Activated CD4-positive, alpha-beta memory T cell treated with anti-CD3 and anti-CD28 coated beads, Interleukin-2, amount 10 ng/mL, durations not matched to agents 7 days and 5 days (primary cell): ENCODE data around the gene TRAF7. TPM values are rescaled to one million over a fixed set of nuclear protein-coding genes. Genes with fewer than 3 reads are reported as not detected.

Experiments used
- CTCF ChIA-PET: fragments of 350-600 bp; sonication (Branson Sonifier 250); formaldehyde crosslinking; loops from one replicate; lab custom pipeline; 2021; ENCODE audit warnings: antibody characterized with exemption, inconsistent platforms; lab: Charles Lee
- POLR2A ChIA-PET: fragments of 350-600 bp; sonication (Branson Sonifier 250); formaldehyde crosslinking; loops from one replicate; lab custom pipeline; 2021; ENCODE audit warnings: antibody characterized with exemption; lab: Charles Lee
- DNase-seq: peaks from one replicate; pipeline ENCODE4 v3.0.0-alpha.2; 2020
- H3K27ac Mint-ChIP-seq: one replicate; pipeline ENCODE4 v1.8.0; 2021; ENCODE audit warnings: mild to moderate bottlenecking, mixed read lengths
- H3K27me3 Mint-ChIP-seq: one replicate; pipeline ENCODE4 v1.8.0; 2021; ENCODE audit warnings: mixed read lengths
- H3K36me3 Mint-ChIP-seq: one replicate; pipeline ENCODE4 v1.8.0; 2021; ENCODE audit warnings: low read depth, mixed read lengths
- H3K4me1 Mint-ChIP-seq: one replicate; pipeline ENCODE4 v1.8.0; 2021; ENCODE audit warnings: mixed read lengths
- H3K4me3 Mint-ChIP-seq: one replicate; pipeline ENCODE4 v1.8.0; 2021; ENCODE audit warnings: mild to moderate bottlenecking, mixed read lengths
- H3K9me3 Mint-ChIP-seq: one replicate; pipeline ENCODE4 v1.8.0; 2021; ENCODE audit warnings: mixed read lengths
- total RNA-seq, 2 experiments: library from RNA; stranded (reverse); gene quantifications; one replicate each; pipeline ENCODE4 v1.2.3, GENCODE V29; 2021

Gene TRAF7
- total RNA-seq, 2 experiments from 2014 or later, result 57.3 to 60.3 TPM

DNA sequence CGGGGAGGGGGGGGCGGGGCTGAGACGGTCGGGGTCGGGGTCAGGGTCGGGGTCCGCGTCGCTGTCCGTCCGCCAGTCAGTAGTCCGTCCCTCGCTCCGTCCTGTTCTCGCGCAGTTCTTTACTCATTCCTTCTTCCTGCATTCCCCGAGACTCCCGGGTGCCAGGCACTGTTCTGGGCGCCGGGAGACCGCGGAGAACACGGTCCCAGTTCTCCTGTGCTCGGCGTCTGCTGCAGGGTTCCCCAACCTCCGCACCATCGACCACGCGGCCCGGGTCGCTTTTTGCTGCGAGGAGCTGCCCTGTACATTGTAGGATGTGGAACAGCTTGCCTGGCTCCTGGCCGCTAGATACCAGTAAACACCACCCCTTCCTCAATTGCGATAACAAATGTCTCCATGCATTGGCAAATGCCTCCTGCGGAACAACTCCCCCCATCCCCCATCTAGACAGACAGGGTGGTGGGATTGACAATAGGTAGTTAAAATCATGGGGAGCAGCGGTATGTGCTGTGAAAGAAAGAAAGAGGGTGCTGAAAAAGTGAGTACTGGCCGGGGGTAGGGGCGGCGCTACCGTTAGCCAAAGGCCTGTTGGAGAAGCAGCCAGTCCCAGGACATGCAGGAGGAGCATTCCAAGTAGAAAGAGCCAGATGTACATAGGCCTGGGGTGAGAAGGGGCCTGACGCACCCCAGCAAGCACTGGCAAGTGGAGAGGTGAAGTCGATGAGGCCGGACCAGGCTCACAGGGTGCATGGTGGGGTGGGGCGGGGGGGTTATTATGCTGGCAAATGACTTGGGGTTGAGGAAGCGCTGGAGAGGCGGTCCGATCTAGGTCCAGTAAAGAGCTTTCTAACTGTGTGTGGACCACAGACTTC, 631 bp downstream of the TRAF7 start:
- DNase-seq, result peak; percentile 29
- peak overlapping the region; percentile 89 for H3K27ac Mint-ChIP-seq
- H3K36me3 Mint-ChIP-seq, result peaks cover 30% of the 10 kb centered on the region
- H3K4me3 Mint-ChIP-seq, result peak overlapping the region; percentile 95
- peaks cover 50% of the 10 kb centered on the region for H3K4me1 Mint-ChIP-seq
- no peaks in the 10 kb centered on the region for H3K27me3 Mint-ChIP-seq
- POLR2A ChIA-PET, result interaction anchor here (0.6 to 5.0 kb wide), 36 partner anchors 10 to 736 kb away, joined by 3 to 38 read pairs (median 7); partner anchors contain the start of genes ECI1, GFER, JPT2 and MLST8
- H3K9me3 Mint-ChIP-seq, result no peaks in the 10 kb centered on the region
- CTCF ChIA-PET, result interaction anchor here (0.9 to 4.0 kb wide), 13 partner anchors 10 to 451 kb away, joined by 3 to 56 read pairs (median 5); partner anchors contain the start of genes ECI1, NTHL1, PGP and TSC2

DNA sequence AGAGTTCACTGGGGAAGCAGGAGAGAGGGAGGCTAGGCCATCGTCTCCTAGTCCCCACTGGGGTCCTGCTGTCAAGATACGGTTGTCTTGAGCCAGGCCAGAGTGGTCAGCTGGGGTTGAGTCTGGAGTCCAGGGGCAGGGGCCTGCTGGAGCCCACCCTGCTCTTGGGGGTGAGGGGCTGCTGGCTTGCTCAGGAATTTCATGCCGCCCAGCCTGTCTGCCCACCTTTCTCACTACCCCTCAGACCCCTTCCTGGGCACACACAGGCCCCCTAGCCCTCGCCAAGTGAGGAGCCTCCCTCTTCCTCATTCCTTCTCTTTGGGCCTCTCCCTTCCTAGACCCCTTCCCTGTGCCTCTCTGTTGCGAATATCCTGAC, 1.3 kb downstream of the TRAF7 start:
- POLR2A ChIA-PET, result interaction anchor here (5.0 kb wide), 1 partner anchor 192 kb away, joined by 33 read pairs; the partner anchor contains the start of genes RNF151 and RPS2
- Mint-ChIP-seq H3K4me1 (peaks cover 44% of the 10 kb centered on the region), H3K27ac (peak overlapping the region; percentile 65), H3K4me3 (peak overlapping the region; percentile 95), H3K36me3 (peaks cover 25% of the 10 kb centered on the region), H3K9me3 (no peaks in the 10 kb centered on the region), H3K27me3 (no peaks in the 10 kb centered on the region)
- CTCF ChIA-PET, result interaction anchor here (1.0 kb wide), 1 partner anchor 16 kb away, joined by 4 read pairs; no protein-coding TSS in a partner anchor
- DNase-seq, result no peak

DNA sequence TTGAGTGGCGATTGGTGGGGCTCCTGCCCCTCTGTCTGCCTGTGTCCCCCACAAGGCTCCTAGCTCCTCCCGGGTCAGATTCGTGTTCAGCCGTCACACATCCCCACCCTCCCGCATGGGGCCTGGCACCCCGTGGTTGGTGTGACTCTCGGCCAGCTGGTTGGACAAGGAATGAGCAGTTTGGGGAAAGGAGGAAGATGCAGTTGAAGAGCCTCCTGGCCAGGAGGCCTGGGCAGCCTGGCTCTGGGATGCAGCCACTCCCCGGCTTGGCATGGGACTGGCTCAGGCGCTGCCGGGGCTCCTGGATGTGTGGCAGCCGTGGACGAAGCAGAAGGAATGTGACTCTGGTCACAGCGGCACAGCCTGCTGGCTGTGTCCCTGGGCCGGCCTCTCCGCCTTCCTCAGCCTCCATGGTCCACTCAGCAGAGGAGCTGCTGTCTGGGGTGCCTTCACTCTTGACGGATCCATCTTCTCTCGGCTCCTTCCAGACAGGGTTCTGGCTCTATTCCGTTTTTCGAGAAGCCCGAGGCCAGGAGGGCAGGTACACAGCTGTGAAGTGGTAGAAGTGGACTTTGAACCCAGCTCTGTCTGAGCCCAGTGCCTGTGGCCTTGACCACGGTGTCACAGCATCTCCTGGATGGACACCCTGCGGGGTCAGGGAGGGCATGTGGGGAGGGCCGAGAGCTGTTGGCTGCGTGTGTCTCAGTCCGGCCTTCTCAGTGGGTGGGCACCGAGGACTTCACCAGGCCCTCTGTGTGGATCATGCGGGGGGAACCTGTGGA, 2.1 kb downstream of the TRAF7 start:
- Mint-ChIP-seq H3K36me3 (peaks cover 27% of the 10 kb centered on the region), H3K9me3 (no peaks in the 10 kb centered on the region), H3K27me3 (no peaks in the 10 kb centered on the region), H3K4me1 (peaks cover 39% of the 10 kb centered on the region), H3K27ac (no peak overlapping the region), H3K4me3 (peak overlapping the region; percentile 95)
- no peak for DNase-seq
- POLR2A ChIA-PET, result interaction anchor here (1.3 kb wide), 1 partner anchor 58 kb away, joined by 3 read pairs; no protein-coding TSS in a partner anchor
- CTCF ChIA-PET, result interaction anchor here (0.9 kb wide), 1 partner anchor 154 kb away, joined by 4 read pairs; no protein-coding TSS in a partner anchor

DNA sequence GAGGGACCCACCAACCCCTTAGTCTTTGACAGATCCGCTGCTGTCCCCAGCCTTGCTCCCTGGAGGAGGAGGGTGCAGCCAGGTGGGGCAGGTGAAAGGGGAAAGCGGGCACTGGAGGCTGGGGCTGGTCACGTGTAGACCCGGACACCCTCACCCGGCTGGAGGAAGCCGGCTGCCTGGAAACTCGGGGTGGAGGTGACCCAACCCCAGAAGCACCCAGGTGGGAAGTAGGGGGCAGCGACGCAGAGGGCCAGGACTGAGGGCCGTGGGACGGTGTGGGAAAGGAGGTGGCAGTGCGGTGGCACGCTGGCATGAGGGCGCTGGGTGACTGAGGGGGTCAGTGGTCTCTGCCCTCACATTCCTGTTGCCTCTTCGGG, 2.7 kb downstream of the TRAF7 start:
- ChIA-PET CTCF (interaction anchor here (0.9 kb wide), 1 partner anchor 154 kb away, joined by 4 read pairs; no protein-coding TSS in a partner anchor), POLR2A (interaction anchor here (1.3 kb wide), 1 partner anchor 57 kb away, joined by 3 read pairs; no protein-coding TSS in a partner anchor)
- Mint-ChIP-seq H3K9me3 (no peaks in the 10 kb centered on the region), H3K4me1 (peaks cover 35% of the 10 kb centered on the region), H3K27me3 (no peaks in the 10 kb centered on the region), H3K36me3 (peaks cover 26% of the 10 kb centered on the region), H3K27ac (no peak overlapping the region), H3K4me3 (no peak overlapping the region)
- DNase-seq, result no peak

DNA sequence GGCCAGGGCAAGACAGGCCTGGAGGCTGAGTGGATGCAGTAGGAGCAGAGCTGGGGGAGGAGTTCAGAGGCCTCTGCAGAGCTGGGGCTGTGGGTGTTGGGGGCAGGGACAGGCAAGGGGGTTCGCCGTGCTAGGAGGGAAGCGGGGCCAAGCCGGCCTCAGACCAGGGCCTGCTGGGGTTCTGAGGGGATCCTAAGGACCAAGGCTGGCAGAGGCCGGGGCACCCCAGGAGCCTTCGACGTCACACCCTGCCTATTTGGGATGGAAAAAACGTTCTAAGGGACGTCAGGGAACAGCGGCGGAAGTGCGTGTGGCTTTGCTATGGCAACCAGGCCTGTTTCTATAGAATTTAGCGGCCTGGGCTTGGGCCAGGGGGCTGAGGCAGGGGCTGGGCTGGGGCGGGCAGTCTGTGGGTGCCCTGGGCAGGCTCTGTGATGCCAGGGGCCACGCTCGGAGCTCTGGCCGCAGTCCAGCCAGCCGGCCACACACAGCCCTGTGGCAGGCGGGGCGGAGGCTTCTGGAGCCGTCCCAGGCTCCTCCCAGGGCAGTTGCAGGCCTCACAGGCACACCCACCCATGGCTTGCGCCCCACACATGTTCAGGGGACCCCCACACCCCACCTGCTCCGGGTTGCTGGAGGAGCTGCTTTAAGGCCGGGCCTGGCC, 3.7 kb downstream of the TRAF7 start:
- Mint-ChIP-seq H3K9me3 (no peaks in the 10 kb centered on the region), H3K36me3 (peaks cover 21% of the 10 kb centered on the region), H3K27me3 (no peaks in the 10 kb centered on the region), H3K4me3 (no peak overlapping the region), H3K4me1 (peaks cover 28% of the 10 kb centered on the region), H3K27ac (no peak overlapping the region)
- ChIA-PET CTCF (no interaction called here), POLR2A (no interaction called here)
- DNase-seq, result no peak

DNA sequence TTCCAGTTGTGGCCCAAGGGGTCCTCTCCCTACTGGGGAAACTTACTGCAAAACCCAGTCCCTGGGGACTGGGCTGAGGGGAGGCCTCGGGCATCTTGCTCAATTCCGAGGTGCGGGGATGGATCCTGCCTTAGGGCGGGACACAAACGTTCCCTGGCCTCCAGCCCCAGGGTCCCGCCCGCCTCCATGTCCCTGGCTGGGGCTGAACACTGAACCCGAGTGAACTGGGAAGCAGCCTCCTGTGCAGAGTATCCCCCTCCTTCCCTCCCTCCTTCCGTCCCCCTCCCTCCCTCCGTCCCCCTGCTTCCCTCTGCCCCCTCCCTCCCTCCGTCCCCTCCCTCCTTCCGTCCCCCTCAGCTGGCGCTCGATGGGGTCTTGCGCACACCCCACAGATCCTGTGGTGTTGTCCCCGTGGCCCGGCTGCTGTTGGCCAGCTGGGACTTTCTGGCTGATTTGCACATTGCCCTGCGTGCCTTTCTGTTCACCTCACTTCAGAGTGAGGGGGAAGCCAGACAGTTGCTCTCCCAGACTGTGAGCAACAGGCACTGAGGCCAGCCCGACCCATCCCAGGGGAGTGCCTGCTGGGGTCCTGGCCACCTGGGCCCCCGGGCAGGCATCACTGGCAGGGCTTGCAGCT, 5.5 kb downstream of the TRAF7 start:
- no peak overlapping the region for H3K4me3 Mint-ChIP-seq
- H3K27me3 Mint-ChIP-seq, result no peaks in the 10 kb centered on the region
- CTCF ChIA-PET, result no interaction called here
- H3K4me1 Mint-ChIP-seq, result peaks cover 23% of the 10 kb centered on the region
- H3K36me3 Mint-ChIP-seq, result peaks cover 19% of the 10 kb centered on the region
- POLR2A ChIA-PET, result no interaction called here
- H3K9me3 Mint-ChIP-seq, result no peaks in the 10 kb centered on the region
- H3K27ac Mint-ChIP-seq, result no peak overlapping the region
- no peak for DNase-seq

DNA sequence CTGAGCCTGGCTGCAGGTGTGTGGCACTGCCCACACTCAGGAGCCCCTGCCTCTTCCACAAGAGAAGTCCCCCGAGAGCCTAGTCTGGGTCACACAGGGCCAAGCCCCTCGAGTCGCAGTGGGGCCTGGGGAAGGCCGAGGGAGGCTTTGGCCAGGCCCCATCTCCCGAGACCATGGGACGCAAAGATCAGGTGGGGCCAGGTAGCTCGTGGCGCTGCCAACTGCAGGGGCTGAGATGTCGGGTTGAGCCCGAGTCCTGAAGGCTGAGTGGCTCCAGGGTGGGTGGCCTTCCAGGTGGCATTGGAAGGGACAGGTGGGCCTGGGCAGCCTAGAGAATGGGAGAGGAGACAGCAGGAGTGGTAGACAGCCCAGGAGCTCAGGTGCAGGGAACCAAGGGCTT, 6.3 kb downstream of the TRAF7 start:
- POLR2A ChIA-PET, result no interaction called here
- peaks cover 15% of the 10 kb centered on the region for H3K4me1 Mint-ChIP-seq
- CTCF ChIA-PET, result no interaction called here
- no peaks in the 10 kb centered on the region for H3K27me3 Mint-ChIP-seq
- no peaks in the 10 kb centered on the region for H3K9me3 Mint-ChIP-seq
- H3K36me3 Mint-ChIP-seq, result peaks cover 17% of the 10 kb centered on the region
- no peak for DNase-seq
- no peak overlapping the region for H3K4me3 Mint-ChIP-seq
- H3K27ac Mint-ChIP-seq, result no peak overlapping the region

DNA sequence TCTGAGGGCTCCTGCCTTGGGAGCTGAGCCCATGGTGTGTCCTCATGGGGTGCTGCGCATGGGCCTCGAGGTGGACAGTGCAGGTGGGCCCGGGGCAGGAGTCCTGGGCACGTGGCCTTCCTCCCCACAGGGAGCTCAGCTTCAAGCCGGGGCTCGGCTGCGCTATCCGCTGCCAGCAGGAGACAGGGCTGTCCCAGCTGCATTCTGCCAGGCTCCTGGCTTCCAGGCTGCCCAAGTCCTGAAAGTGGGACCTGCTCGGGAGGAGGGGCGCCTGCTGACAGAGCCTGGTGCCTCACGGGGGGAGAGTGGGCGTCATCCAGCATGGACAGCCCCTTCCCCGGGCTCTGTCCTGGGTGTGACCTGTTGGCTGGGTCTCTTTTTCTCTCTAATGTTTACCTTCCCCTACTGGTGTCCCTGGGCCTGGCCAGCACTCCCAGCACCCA, 7.1 kb downstream of the TRAF7 start:
- Mint-ChIP-seq H3K4me1 (peaks cover 7% of the 10 kb centered on the region), H3K36me3 (peaks cover 17% of the 10 kb centered on the region), H3K27me3 (no peaks in the 10 kb centered on the region), H3K27ac (no peak overlapping the region), H3K9me3 (no peaks in the 10 kb centered on the region), H3K4me3 (no peak overlapping the region)
- CTCF ChIA-PET, result no interaction called here
- DNase-seq, result no peak
- POLR2A ChIA-PET, result interaction anchor here (0.6 kb wide), 1 partner anchor 282 kb away, joined by 3 read pairs; no protein-coding TSS in a partner anchor

DNA sequence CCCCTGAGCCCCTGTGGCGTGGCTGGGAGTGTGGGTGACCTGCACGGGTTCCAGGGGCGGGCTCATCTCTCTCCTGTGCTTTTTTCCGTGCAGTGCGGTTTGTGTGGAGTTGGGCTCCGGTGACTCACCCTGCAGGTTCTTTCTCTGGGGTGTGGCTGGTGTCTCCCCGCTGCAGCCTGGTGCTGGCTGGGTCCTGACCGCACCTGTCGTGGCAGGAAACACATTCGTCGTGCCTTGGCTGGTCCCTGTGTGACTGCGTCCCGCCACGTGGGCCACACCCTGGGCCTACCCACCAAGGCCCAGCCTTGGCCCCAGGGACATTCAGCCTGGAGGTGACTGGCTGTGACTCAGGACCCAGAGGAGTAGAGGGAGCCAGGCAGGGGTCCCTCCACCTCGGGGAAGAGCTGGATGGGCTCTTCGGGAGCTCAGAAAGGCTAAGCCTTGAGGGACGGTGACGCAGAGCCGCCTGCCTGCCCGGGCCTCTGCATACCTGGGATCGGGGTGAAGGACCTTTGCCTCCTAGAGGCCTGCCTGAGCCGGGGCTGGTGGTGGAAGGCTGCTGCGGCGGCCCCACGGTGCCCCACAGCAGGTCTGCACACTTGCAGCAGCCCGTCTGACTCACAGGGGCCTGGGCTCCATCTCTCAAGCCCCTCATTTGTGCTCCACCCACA, 7.8 kb downstream of the TRAF7 start:
- H3K27ac Mint-ChIP-seq, result peak overlapping the region; percentile 56

DNA sequence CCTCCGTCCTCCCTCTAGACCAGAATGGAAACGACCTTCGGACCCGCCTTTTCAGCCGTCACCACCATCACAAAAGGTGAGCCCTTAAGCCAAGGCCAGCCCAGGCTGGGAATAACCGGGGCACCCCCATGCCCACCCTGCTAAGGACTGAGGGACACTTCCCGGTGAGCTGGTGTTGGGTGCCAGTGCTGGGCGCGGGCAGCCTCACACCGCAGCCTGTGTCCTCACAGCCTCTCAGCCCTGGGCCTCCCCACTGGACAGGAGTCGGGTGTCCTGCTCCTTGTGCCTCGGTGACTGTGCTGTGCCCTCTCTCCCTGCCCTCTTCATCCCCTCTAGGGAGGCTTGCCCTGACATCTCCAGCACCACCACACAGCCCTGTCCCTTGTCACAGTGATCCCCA, 10.3 kb downstream of the TRAF7 start:
- POLR2A ChIA-PET, result interaction anchor here (2.5 kb wide), 1 partner anchor 11 kb away, joined by 15 read pairs; the partner anchor contains the start of gene TRAF7
- H3K36me3 Mint-ChIP-seq, result peaks cover 20% of the 10 kb centered on the region
- no peak overlapping the region for H3K4me3 Mint-ChIP-seq
- no peaks in the 10 kb centered on the region for H3K9me3 Mint-ChIP-seq
- H3K27me3 Mint-ChIP-seq, result no peaks in the 10 kb centered on the region
- H3K4me1 Mint-ChIP-seq, result peaks cover 2% of the 10 kb centered on the region
- no peak for DNase-seq
- no peak overlapping the region for H3K27ac Mint-ChIP-seq
- CTCF ChIA-PET, result no interaction called here

More for the DNA sequence above, 7.8 kb downstream of the TRAF7 start:
- ChIA-PET POLR2A (no interaction called here), CTCF (interaction anchor here (0.7 kb wide), 1 partner anchor 8 kb away, joined by 3 read pairs; the partner anchor contains the start of gene TRAF7)
- peak; percentile 37 for DNase-seq
- Mint-ChIP-seq H3K4me1 (peaks cover 5% of the 10 kb centered on the region), H3K27me3 (no peaks in the 10 kb centered on the region), H3K9me3 (no peaks in the 10 kb centered on the region), H3K36me3 (peaks cover 20% of the 10 kb centered on the region), H3K4me3 (no peak overlapping the region)

DNA sequence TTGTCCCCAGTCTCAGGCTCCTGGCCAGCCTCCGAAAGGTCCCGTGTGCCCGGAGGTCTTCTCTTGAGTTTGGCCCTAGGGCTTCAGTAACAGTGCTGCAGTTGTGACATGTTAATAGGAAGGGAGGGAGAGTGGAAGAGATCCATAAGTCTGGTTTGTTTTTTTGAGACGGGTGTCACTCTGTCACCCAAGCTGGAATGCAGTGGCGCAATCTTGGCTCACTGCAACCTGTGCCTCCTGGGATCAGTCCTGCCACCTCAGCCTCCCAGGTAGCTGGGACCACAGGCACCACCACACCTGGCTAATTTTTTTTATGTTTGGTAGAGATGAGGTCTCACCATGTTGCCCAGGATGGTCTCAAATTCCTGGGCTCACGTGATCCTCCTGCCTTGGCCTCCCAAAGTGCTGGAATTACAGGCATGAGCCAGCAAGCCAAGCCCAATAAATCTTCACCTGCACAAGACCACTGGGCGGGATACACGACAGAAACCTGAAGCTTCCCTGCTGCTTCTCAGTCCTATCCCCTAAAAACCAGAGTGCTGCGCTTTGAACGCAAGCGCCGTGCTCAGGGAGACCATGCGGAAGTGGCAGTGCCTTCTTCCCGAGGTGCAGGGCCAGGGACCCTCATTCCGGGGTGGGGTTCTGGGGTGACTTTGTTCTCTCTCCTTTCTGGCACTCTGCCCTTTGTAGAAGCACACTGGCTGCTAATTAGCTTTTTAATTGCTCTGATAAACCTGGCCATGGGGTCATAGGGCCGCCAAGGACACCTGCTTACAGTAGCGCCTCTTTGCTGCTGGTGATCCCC, 10.9 kb downstream of the TRAF7 start:
- no peak overlapping the region for H3K27ac Mint-ChIP-seq
- POLR2A ChIA-PET, result interaction anchor here (2.5 kb wide), 1 partner anchor 12 kb away, joined by 15 read pairs; the partner anchor contains the start of gene TRAF7

More for the DNA sequence above, 10.9 kb downstream of the TRAF7 start:
- no peak overlapping the region for H3K4me3 Mint-ChIP-seq
- H3K4me1 Mint-ChIP-seq, result peaks cover 2% of the 10 kb centered on the region
- no peaks in the 10 kb centered on the region for H3K27me3 Mint-ChIP-seq
- peaks cover 20% of the 10 kb centered on the region for H3K36me3 Mint-ChIP-seq
- H3K9me3 Mint-ChIP-seq, result no peaks in the 10 kb centered on the region
- DNase-seq, result no peak
- CTCF ChIA-PET, result no interaction called here
